GM23338 (cell line): ENCODE results near the gene CCL8. TPM values are rescaled to one million over a fixed set of nuclear protein-coding genes. Genes with fewer than 3 reads are reported as not detected.

Experiments
- ATAC-seq: fragments of 200-7000 bp; cut with Tn5 transposase; 3 replicates; pipeline ENCODE4 v1.9.1; 2020
- DNase-seq: peaks from one replicate; pipeline ENCODE4 v3.0.0-alpha.2; 2015; ENCODE audit warnings: low spot score
- H2AFZ ChIP-seq: fragments of 200-600 bp; sonication (generic); 2 replicates; pipeline ENCODE4 v1.8.0; 2016; ENCODE audit warnings: antibody characterized with exemption, mild to moderate bottlenecking, moderate library complexity
- H3F3A ChIP-seq: fragments of 200-600 bp; sonication (generic); replicated peaks from 2 replicates; pipeline ENCODE4 v1.8.0; 2017; ENCODE audit warnings: antibody characterized with exemption, mixed run types, low read depth
- H3K27ac ChIP-seq: fragments of 200-600 bp; sonication (generic); 2 replicates; pipeline ENCODE4 v1.6.1; 2016; ENCODE audit warnings: low read depth
- H3K27me3 ChIP-seq: fragments of 200-600 bp; sonication (generic); 2 replicates; pipeline ENCODE4 v1.8.0; 2016; ENCODE audit warnings: mild to moderate bottlenecking, mixed run types, moderate library complexity; ENCODE audit not compliant: insufficient read depth
- H3K36me3 ChIP-seq: fragments of 200-600 bp; sonication (generic); 2 replicates; pipeline ENCODE4 v1.8.0; 2016; ENCODE audit warnings: mild to moderate bottlenecking; ENCODE audit not compliant: insufficient read depth
- H3K4me1 ChIP-seq: fragments of 200-600 bp; sonication (generic); 2 replicates; pipeline ENCODE4 v1.8.0; 2016; ENCODE audit warnings: mild to moderate bottlenecking, moderate library complexity; ENCODE audit not compliant: insufficient read depth
- H3K4me2 ChIP-seq: fragments of 200-600 bp; sonication (generic); 2 replicates; pipeline ENCODE4 v1.7.1; 2017; ENCODE audit warnings: mixed run types
- H3K4me3 ChIP-seq: fragments of 200-600 bp; sonication (generic); 2 replicates; pipeline ENCODE4 v1.6.1; 2016; ENCODE audit warnings: mixed run types
- H3K79me2 ChIP-seq: fragments of 200-600 bp; sonication (generic); replicated peaks from 2 replicates; pipeline ENCODE4 v1.8.0; 2017; ENCODE audit warnings: mild to moderate bottlenecking; ENCODE audit not compliant: insufficient read depth
- H3K9me2 ChIP-seq: fragments of 200-600 bp; sonication (generic); 2 replicates; pipeline ENCODE4 v1.8.0; 2017; ENCODE audit not compliant: insufficient read depth
- H4K20me1 ChIP-seq: fragments of 200-600 bp; sonication (generic); replicated peaks from 2 replicates; pipeline ENCODE4 v1.8.0; 2017; ENCODE audit warnings: mild to moderate bottlenecking; ENCODE audit not compliant: insufficient read depth
- H3K27ac Mint-ChIP-seq: 2 replicates; pipeline ENCODE4 v1.8.0; 2020; ENCODE audit warnings: inconsistent platforms, mild to moderate bottlenecking, moderate library complexity, mixed read lengths
- H3K27me3 Mint-ChIP-seq: 3 replicates; pipeline ENCODE4 v1.8.0; 2022; ENCODE audit warnings: low read depth, mild to moderate bottlenecking, moderate library complexity, mixed read lengths, inconsistent platforms; ENCODE audit not compliant: insufficient read depth, poor library complexity
- H3K36me3 Mint-ChIP-seq: 3 replicates; pipeline ENCODE4 v1.8.0; 2021; ENCODE audit warnings: low read depth, mild to moderate bottlenecking, inconsistent platforms, moderate library complexity, mixed read lengths
- H3K4me1 Mint-ChIP-seq: 3 replicates; pipeline ENCODE4 v1.8.0; 2020; ENCODE audit warnings: mild to moderate bottlenecking, inconsistent platforms, mixed read lengths
- H3K4me3 Mint-ChIP-seq: 3 replicates; pipeline ENCODE4 v1.8.0; 2021; ENCODE audit warnings: moderate library complexity, mild to moderate bottlenecking, inconsistent platforms, mixed read lengths
- H3K9me3 Mint-ChIP-seq: 3 replicates; pipeline ENCODE4 v1.8.0; 2020; ENCODE audit warnings: moderate library complexity, mild to moderate bottlenecking, inconsistent platforms, mixed read lengths
- CREB1 ChIP-seq: fragments of 250-450 bp; sonication (Bioruptor Pico); IDR thresholded peaks from 2 replicates; pipeline ENCODE4 v1.5.0; 2020; ENCODE audit warnings: low read depth, mild to moderate bottlenecking, moderate library complexity
- ETS1 ChIP-seq: IDR thresholded peaks from 2 replicates; pipeline ENCODE4 v1.6.1; 2016; ENCODE audit warnings: antibody characterized with exemption
- EZH2 ChIP-seq: fragments of 200-600 bp; sonication (generic); IDR thresholded peaks from one replicate; pipeline ENCODE4 v1.8.0; 2017; ENCODE audit warnings: antibody characterized with exemption, mild to moderate bottlenecking, low read depth; ENCODE audit not compliant: unreplicated experiment
- JUNB ChIP-seq: IDR thresholded peaks from one replicate; pipeline ENCODE4 v1.6.1; 2016; ENCODE audit warnings: antibody characterized with exemption; ENCODE audit not compliant: unreplicated experiment
- NANOG ChIP-seq: IDR thresholded peaks from 2 replicates; pipeline ENCODE4 v1.6.1; 2016; ENCODE audit warnings: antibody characterized with exemption, borderline replicate concordance
- POLR2AphosphoS5 ChIP-seq: IDR thresholded peaks from 2 replicates; pipeline ENCODE4 v1.6.1; 2016; ENCODE audit warnings: antibody characterized with exemption, low read depth
- STAT1 ChIP-seq: IDR thresholded peaks from one replicate; pipeline ENCODE4 v1.6.1; 2016; ENCODE audit warnings: antibody characterized with exemption; ENCODE audit not compliant: unreplicated experiment
- ZNF114 ChIP-seq: fragments of 250-450 bp; sonication (Bioruptor Pico); IDR thresholded peaks from 2 replicates; pipeline ENCODE4 v1.5.0; 2020; ENCODE audit warnings: mild to moderate bottlenecking, moderate library complexity
- ZNF331 ChIP-seq: fragments of 250-450 bp; sonication (Bioruptor Pico); IDR thresholded peaks from 2 replicates; pipeline ENCODE4 v1.5.0; 2020; ENCODE audit warnings: low read depth, mild to moderate bottlenecking, moderate library complexity
- polyA plus RNA-seq: library from polyadenylated mRNA; unstranded; fragments of >200 nt; fragmentation: Nextera tagmentation; extraction: Ambion mirVana; gene quantifications from 2 replicates; pipeline ENCODE4 v1.2.1, GENCODE V29; 2016
- total RNA-seq: library from RNA; depleted of rRNA; stranded (reverse); fragments of >200 nt; shearing (Covaris generic); gene quantifications from 2 replicates; pipeline ENCODE4 v1.2.3, GENCODE V29; 2014
- TF ChIP-seq, protein P1 (sequence below): IDR thresholded peaks from one replicate; pipeline ENCODE4 v1.6.1; 2018; ENCODE audit warnings: antibody characterized with exemption; ENCODE audit not compliant: unreplicated experiment
- TF ChIP-seq, protein P2 (sequence below), 2 experiments: fragments of 200-600 bp in 1 of 2; sonication (generic) in 1 of 2; conservative IDR thresholded peaks; 2 replicates each; pipeline versions ENCODE4 v1.5.1 to v1.6.1; 2016 to 2017; ENCODE audit warnings: antibody characterized with exemption in 2 of 2, low read depth in 2 of 2, mild to moderate bottlenecking in 2 of 2, moderate library complexity in 1 of 2
- TF ChIP-seq, protein P3 (sequence below): fragments of 250-450 bp; sonication (Bioruptor Pico); IDR thresholded peaks from 2 replicates; pipeline ENCODE4 v1.5.0; 2020; ENCODE audit warnings: mild to moderate bottlenecking, moderate library complexity

The CCL8 gene
- total and polyA plus RNA-seq, 2 experiments from 2014 or later = not detected

GRCh38 chr17:34269969-34270368 is 49.3 kb upstream of the CCL8 start, which contains the start of gene CCL7 (continued):
- TF ChIP-seq ETS1 = no peak

GRCh38 chr17:34275881-34276280 is 43.4 kb upstream of the CCL8 start:
- H3K27me3 ChIP-seq = no peaks in the 10 kb centered on the region
- no peak overlapping the region for H2AFZ ChIP-seq
- H3K9me2 ChIP-seq = peaks cover 3% of the 10 kb centered on the region; the same call in 1 of the 2 replicates
- DNase-seq = no peak
- no peaks in the 10 kb centered on the region for H3F3A ChIP-seq
- H3K4me1 Mint-ChIP-seq = no peaks in the 10 kb centered on the region
- no peaks in the 10 kb centered on the region for H3K36me3 Mint-ChIP-seq
- H3K27me3 Mint-ChIP-seq = peaks cover 2% of the 10 kb centered on the region
- H3K27ac Mint-ChIP-seq = no peak overlapping the region
- no peak overlapping the region for H3K27ac ChIP-seq
- H3K79me2 ChIP-seq = no peaks in the 10 kb centered on the region
- no peaks in the 10 kb centered on the region for H4K20me1 ChIP-seq
- H3K9me3 Mint-ChIP-seq = no peaks in the 10 kb centered on the region
- H3K36me3 ChIP-seq = no peaks in the 10 kb centered on the region
- no peak overlapping the region for H3K4me3 ChIP-seq
- ATAC-seq = no peak
- no peak overlapping the region for H3K4me3 Mint-ChIP-seq
- no peaks in the 10 kb centered on the region for H3K4me1 ChIP-seq
- no peak overlapping the region for H3K4me2 ChIP-seq
- TF ChIP-seq ZNF331 (CRISPR knock-in tag) (no peak), CREB1 (CRISPR knock-in tag) (no peak), STAT1 (no peak), ZNF114 (CRISPR knock-in tag) (no peak), NANOG (no peak), EZH2 (no peak), POLR2AphosphoS5 (no peak), ETS1 (no peak), JUNB (no peak)
- TF ChIP-seq, protein P1, sequence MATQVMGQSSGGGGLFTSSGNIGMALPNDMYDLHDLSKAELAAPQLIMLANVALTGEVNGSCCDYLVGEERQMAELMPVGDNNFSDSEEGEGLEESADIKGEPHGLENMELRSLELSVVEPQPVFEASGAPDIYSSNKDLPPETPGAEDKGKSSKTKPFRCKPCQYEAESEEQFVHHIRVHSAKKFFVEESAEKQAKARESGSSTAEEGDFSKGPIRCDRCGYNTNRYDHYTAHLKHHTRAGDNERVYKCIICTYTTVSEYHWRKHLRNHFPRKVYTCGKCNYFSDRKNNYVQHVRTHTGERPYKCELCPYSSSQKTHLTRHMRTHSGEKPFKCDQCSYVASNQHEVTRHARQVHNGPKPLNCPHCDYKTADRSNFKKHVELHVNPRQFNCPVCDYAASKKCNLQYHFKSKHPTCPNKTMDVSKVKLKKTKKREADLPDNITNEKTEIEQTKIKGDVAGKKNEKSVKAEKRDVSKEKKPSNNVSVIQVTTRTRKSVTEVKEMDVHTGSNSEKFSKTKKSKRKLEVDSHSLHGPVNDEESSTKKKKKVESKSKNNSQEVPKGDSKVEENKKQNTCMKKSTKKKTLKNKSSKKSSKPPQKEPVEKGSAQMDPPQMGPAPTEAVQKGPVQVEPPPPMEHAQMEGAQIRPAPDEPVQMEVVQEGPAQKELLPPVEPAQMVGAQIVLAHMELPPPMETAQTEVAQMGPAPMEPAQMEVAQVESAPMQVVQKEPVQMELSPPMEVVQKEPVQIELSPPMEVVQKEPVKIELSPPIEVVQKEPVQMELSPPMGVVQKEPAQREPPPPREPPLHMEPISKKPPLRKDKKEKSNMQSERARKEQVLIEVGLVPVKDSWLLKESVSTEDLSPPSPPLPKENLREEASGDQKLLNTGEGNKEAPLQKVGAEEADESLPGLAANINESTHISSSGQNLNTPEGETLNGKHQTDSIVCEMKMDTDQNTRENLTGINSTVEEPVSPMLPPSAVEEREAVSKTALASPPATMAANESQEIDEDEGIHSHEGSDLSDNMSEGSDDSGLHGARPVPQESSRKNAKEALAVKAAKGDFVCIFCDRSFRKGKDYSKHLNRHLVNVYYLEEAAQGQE = no peak
- TF ChIP-seq, protein P2, sequence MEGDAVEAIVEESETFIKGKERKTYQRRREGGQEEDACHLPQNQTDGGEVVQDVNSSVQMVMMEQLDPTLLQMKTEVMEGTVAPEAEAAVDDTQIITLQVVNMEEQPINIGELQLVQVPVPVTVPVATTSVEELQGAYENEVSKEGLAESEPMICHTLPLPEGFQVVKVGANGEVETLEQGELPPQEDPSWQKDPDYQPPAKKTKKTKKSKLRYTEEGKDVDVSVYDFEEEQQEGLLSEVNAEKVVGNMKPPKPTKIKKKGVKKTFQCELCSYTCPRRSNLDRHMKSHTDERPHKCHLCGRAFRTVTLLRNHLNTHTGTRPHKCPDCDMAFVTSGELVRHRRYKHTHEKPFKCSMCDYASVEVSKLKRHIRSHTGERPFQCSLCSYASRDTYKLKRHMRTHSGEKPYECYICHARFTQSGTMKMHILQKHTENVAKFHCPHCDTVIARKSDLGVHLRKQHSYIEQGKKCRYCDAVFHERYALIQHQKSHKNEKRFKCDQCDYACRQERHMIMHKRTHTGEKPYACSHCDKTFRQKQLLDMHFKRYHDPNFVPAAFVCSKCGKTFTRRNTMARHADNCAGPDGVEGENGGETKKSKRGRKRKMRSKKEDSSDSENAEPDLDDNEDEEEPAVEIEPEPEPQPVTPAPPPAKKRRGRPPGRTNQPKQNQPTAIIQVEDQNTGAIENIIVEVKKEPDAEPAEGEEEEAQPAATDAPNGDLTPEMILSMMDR (conservative IDR thresholded peaks at IDR 0.05; ENCODE audit: low read depth in 2 of 2) = no peak
- TF ChIP-seq, protein P3, sequence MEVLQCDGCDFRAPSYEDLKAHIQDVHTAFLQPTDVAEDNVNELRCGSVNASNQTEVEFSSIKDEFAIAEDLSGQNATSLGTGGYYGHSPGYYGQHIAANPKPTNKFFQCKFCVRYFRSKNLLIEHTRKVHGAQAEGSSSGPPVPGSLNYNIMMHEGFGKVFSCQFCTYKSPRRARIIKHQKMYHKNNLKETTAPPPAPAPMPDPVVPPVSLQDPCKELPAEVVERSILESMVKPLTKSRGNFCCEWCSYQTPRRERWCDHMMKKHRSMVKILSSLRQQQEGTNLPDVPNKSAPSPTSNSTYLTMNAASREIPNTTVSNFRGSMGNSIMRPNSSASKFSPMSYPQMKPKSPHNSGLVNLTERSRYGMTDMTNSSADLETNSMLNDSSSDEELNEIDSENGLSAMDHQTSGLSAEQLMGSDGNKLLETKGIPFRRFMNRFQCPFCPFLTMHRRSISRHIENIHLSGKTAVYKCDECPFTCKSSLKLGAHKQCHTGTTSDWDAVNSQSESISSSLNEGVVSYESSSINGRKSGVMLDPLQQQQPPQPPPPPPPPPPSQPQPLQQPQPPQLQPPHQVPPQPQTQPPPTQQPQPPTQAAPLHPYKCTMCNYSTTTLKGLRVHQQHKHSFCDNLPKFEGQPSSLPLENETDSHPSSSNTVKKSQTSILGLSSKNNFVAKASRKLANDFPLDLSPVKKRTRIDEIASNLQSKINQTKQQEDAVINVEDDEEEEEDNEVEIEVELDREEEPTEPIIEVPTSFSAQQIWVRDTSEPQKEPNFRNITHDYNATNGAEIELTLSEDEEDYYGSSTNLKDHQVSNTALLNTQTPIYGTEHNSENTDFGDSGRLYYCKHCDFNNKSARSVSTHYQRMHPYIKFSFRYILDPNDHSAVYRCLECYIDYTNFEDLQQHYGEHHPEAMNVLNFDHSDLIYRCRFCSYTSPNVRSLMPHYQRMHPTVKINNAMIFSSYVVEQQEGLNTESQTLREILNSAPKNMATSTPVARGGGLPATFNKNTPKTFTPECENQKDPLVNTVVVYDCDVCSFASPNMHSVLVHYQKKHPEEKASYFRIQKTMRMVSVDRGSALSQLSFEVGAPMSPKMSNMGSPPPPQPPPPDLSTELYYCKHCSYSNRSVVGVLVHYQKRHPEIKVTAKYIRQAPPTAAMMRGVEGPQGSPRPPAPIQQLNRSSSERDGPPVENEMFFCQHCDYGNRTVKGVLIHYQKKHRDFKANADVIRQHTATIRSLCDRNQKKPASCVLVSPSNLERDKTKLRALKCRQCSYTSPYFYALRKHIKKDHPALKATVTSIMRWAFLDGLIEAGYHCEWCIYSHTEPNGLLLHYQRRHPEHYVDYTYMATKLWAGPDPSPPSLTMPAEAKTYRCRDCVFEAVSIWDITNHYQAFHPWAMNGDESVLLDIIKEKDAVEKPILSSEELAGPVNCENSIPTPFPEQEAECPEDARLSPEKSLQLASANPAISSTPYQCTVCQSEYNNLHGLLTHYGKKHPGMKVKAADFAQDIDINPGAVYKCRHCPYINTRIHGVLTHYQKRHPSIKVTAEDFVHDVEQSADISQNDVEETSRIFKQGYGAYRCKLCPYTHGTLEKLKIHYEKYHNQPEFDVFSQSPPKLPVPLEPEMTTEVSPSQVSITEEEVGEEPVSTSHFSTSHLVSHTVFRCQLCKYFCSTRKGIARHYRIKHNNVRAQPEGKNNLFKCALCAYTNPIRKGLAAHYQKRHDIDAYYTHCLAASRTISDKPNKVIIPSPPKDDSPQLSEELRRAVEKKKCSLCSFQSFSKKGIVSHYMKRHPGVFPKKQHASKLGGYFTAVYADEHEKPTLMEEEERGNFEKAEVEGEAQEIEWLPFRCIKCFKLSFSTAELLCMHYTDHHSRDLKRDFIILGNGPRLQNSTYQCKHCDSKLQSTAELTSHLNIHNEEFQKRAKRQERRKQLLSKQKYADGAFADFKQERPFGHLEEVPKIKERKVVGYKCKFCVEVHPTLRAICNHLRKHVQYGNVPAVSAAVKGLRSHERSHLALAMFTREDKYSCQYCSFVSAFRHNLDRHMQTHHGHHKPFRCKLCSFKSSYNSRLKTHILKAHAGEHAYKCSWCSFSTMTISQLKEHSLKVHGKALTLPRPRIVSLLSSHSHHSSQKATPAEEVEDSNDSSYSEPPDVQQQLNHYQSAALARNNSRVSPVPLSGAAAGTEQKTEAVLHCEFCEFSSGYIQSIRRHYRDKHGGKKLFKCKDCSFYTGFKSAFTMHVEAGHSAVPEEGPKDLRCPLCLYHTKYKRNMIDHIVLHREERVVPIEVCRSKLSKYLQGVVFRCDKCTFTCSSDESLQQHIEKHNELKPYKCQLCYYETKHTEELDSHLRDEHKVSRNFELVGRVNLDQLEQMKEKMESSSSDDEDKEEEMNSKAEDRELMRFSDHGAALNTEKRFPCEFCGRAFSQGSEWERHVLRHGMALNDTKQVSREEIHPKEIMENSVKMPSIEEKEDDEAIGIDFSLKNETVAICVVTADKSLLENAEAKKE = no peak
